NCI-H1417 (cell line): ENCODE measurements around the gene S1PR3.
A peak's percentile ranks its signal among the peaks of the same experiment; 100 is the strongest.
"Not testable (repeated sequence)": the region's sequence is repeated elsewhere in the genome, so short reads cannot be mapped to it uniquely, and the experiment has no call there.

Source experiments
- DNase-seq, 3 experiments: peaks; one replicate each; lab custom pipeline; 2025; lab: John Stamatoyannopoulos, UW

The S1PR3 gene

GRCh38 chr9:88991066-88992034 lies at the start of gene S1PR3:
Gene S1PR3, plus strand, starts transcription at chr9:88991468. Its CDS starts 9,733 bp downstream, at chr9:89001201.
- no peak for DNase-seq

GRCh38 chr9:88941586-88941985 lies 49.7 kb upstream of the S1PR3 start:
- DNase-seq, result not testable (repeated sequence)

- no peak for DNase-seq
Observed at GRCh38 chr9:88942411-88942810, 48.9 kb upstream of the S1PR3 start.

- DNase-seq, result no peak
Observed at GRCh38 chr9:88945636-88946333, 45.5 kb upstream of the S1PR3 start.

- no peak for DNase-seq
Observed at GRCh38 chr9:88947581-88948573, 43.4 kb upstream of the S1PR3 start.

GRCh38 chr9:88949425-88949824 lies 41.8 kb upstream of the S1PR3 start:
- DNase-seq, result peak; percentile 26 to 79 (median 34)

GRCh38 chr9:88949961-88950340 lies 41.3 kb upstream of the S1PR3 start:
- DNase-seq, result no peak

GRCh38 chr9:88950341-88951154 lies 40.7 kb upstream of the S1PR3 start:
- DNase-seq, result no peak

- no peak for DNase-seq
Observed at GRCh38 chr9:88951155-88951542, 40.1 kb upstream of the S1PR3 start.

- no peak for DNase-seq
Observed at GRCh38 chr9:88952086-88952615, 39.1 kb upstream of the S1PR3 start.

GRCh38 chr9:88952976-88953375 lies 38.3 kb upstream of the S1PR3 start:
- DNase-seq, result no peak

GRCh38 chr9:88953381-88954029 lies 37.8 kb upstream of the S1PR3 start:
- DNase-seq, result no peak

- no peak for DNase-seq
Observed at GRCh38 chr9:88954066-88954465, 37.2 kb upstream of the S1PR3 start.

GRCh38 chr9:88957526-88957925 lies 33.7 kb upstream of the S1PR3 start:
- DNase-seq, result no peak

- DNase-seq, result no peak
Observed at GRCh38 chr9:88959727-88960469, 31.4 kb upstream of the S1PR3 start.

GRCh38 chr9:88960632-88961031 lies 30.6 kb upstream of the S1PR3 start:
- no peak for DNase-seq

- DNase-seq, result no peak
Observed at GRCh38 chr9:88965473-88965872, 25.8 kb upstream of the S1PR3 start.

GRCh38 chr9:88966894-88967676 lies 24.2 kb upstream of the S1PR3 start:
- no peak for DNase-seq

GRCh38 chr9:88968799-88969198 lies 22.5 kb upstream of the S1PR3 start:
- DNase-seq, result no peak
